G401 (cell line): ENCODE data around the gene CYFIP2. TPM values are rescaled to one million over a fixed set of nuclear protein-coding genes. Genes with fewer than 3 reads are reported as not detected.
A peak's percentile ranks its signal among the peaks of the same experiment; 100 is the strongest.

Experiments
- DNase-seq: peaks from one replicate; pipeline ENCODE4 v3.0.0-alpha.2; 2015; ENCODE audit warnings: low spot score
- in situ Hi-C: cut with HindIII; loops from 2 replicates; pipeline ENCODE4 v1.10.0; 2016; ENCODE audit warnings: low sequenced_read_pairs, mixed read lengths
- total RNA-seq: library from RNA; depleted of rRNA; stranded (reverse); fragments of >200 nt; shearing (Covaris generic); gene quantifications from 2 replicates; pipeline ENCODE4 v1.2.3, GENCODE V29; 2014

CYFIP2 gene
- total RNA-seq, 1 experiment from 2014 or later = 32.0 TPM

- in situ Hi-C loops = no loop called here
- no peak for DNase-seq
These were observed 13.0 kb upstream of the CYFIP2 start for GRCh38 chr5:157252711-157253465.

GRCh38 chr5:157253547-157253946 is 12.4 kb upstream of the CYFIP2 start:
- in situ Hi-C loops = no loop called here
- peak; percentile 63 for DNase-seq

- no peak for DNase-seq
- in situ Hi-C loops = no loop called here
These were observed 7.5 kb upstream of the CYFIP2 start for GRCh38 chr5:157258450-157258849.

- DNase-seq = no peak
These were observed 6.2 kb upstream of the CYFIP2 start for GRCh38 chr5:157259699-157260098.

GRCh38 chr5:157263496-157264090 is 2.3 kb upstream of the CYFIP2 start:
- no peak for DNase-seq
- in situ Hi-C loops = no loop called here

More at GRCh38 chr5:157259699-157260098, 6.2 kb upstream of the CYFIP2 start:
- in situ Hi-C loops = no loop called here

GRCh38 chr5:157266286-157267007 is 524 bp downstream of the CYFIP2 start:
- in situ Hi-C loops = no loop called here
- peak; percentile 61 for DNase-seq

GRCh38 chr5:157267025-157267424 is 1.1 kb downstream of the CYFIP2 start:
- no peak for DNase-seq
- in situ Hi-C loops = no loop called here

GRCh38 chr5:157267761-157268480 is 2.0 kb downstream of the CYFIP2 start:
- in situ Hi-C loops = no loop called here
- DNase-seq = peak; percentile 76

GRCh38 chr5:157269165-157269671 is 3.3 kb downstream of the CYFIP2 start:
- in situ Hi-C loops = no loop called here
- no peak for DNase-seq

GRCh38 chr5:157269761-157270272 is 3.9 kb downstream of the CYFIP2 start:
- no peak for DNase-seq
- in situ Hi-C loops = no loop called here

GRCh38 chr5:157270771-157271170 is 4.8 kb downstream of the CYFIP2 start:
- in situ Hi-C loops = no loop called here
- no peak for DNase-seq

GRCh38 chr5:157271740-157272271 is 5.9 kb downstream of the CYFIP2 start:
- DNase-seq = no peak
- in situ Hi-C loops = no loop called here

- no peak for DNase-seq
- in situ Hi-C loops = no loop called here
These were observed 7.2 kb downstream of the CYFIP2 start for GRCh38 chr5:157273131-157273556.

GRCh38 chr5:157275403-157275802 is 9.5 kb downstream of the CYFIP2 start:
- no peak for DNase-seq
- in situ Hi-C loops = no loop called here

- DNase-seq = no peak
- in situ Hi-C loops = no loop called here
These were observed 12.6 kb downstream of the CYFIP2 start for GRCh38 chr5:157278319-157279037.

GRCh38 chr5:157279605-157280239 is 13.8 kb downstream of the CYFIP2 start:
- DNase-seq = no peak
- in situ Hi-C loops = no loop called here

GRCh38 chr5:157280927-157281326 is 15.0 kb downstream of the CYFIP2 start:
- in situ Hi-C loops = no loop called here
- DNase-seq = no peak

- in situ Hi-C loops = no loop called here
- DNase-seq = no peak
These were observed 16.2 kb downstream of the CYFIP2 start for GRCh38 chr5:157282150-157282549.
